GM12892 (cell line): Measurements from ENCODE around the gene NPAS3.

Source experiments
- POLR2A ChIP-seq: IDR thresholded peaks from 2 replicates; pipeline ENCODE4 v1.6.1; 2011; ENCODE audit warnings: low read depth, low read length, control low read depth
- POLR2AphosphoS5 ChIP-seq: IDR thresholded peaks from 2 replicates; pipeline ENCODE4 v1.6.1; 2011; ENCODE audit warnings: low read depth, low read length, control low read depth
- TAF1 ChIP-seq: IDR thresholded peaks from 2 replicates; pipeline ENCODE4 v1.6.1; 2011; ENCODE audit warnings: low read depth, mild to moderate bottlenecking, control low read depth, low read length, borderline replicate concordance

- TF ChIP-seq POLR2AphosphoS5 (no peak), TAF1 (no peak), POLR2A (no peak)
Measured at GRCh38 chr14:33414041-33414440, 475.4 kb downstream of the NPAS3 start.
